Stimulated activated CD4-positive, alpha-beta T cell treated with anti-CD3 and anti-CD28 coated beads, Interleukin-12 subunit alpha, Interleukin-12 subunit beta, amount 100 ng/mL, for 48 hours (primary cell): ENCODE data around the gene PFDN2.
A peak's percentile ranks its signal among the peaks of the same experiment; 100 is the strongest.
"Not testable (repeated sequence)": the region's sequence is repeated elsewhere in the genome, so short reads cannot be mapped to it uniquely, and the experiment has no call there.

Source experiments
- DNase-seq, 3 donors: peaks; one replicate each; pipeline ENCODE4 v3.0.0-alpha.2; 2020; ENCODE audit warnings: low read depth in 2 of 3, low spot score in 1 of 3

PFDN2 gene

GRCh38 chr1:161139766-161140165 is 21.9 kb upstream of the PFDN2 start:
- DNase-seq, result no peak

- DNase-seq, result no peak
Measured at GRCh38 chr1:161138431-161138830, 20.6 kb upstream of the PFDN2 start.

GRCh38 chr1:161137881-161138280 is 20.0 kb upstream of the PFDN2 start:
- no peak for DNase-seq

GRCh38 chr1:161133220-161133740 is 15.4 kb upstream of the PFDN2 start:
- DNase-seq, result no peak

GRCh38 chr1:161132410-161133219 is 14.8 kb upstream of the PFDN2 start, which contains the start of gene DEDD:
DEDD (minus strand) TSS chr1:161132667; CDS start chr1:161124462, 8,205 bp downstream.
- DNase-seq, result peak; percentile 80 to 89 (median 82)

- no peak for DNase-seq
Measured at GRCh38 chr1:161131523-161132409, 13.9 kb upstream of the PFDN2 start.

GRCh38 chr1:161130266-161130665 is 12.4 kb upstream of the PFDN2 start:
- DNase-seq, result no peak

- DNase-seq, result no peak
Measured at GRCh38 chr1:161128591-161129420, 11.0 kb upstream of the PFDN2 start.

GRCh38 chr1:161127649-161128048 is 9.8 kb upstream of the PFDN2 start:
- no peak for DNase-seq

- DNase-seq, result no peak
Measured at GRCh38 chr1:161122967-161123366, 5.1 kb upstream of the PFDN2 start.

- no peak for DNase-seq
Measured at GRCh38 chr1:161121834-161122233, 4.0 kb upstream of the PFDN2 start.

GRCh38 chr1:161121042-161121650 is 3.3 kb upstream of the PFDN2 start:
- DNase-seq, result no peak

- peak; percentile 56 to 70 (median 64) for DNase-seq
Measured at GRCh38 chr1:161119092-161119903, 1.5 kb upstream of the PFDN2 start.

GRCh38 chr1:161115961-161116360 is 1.9 kb downstream of the PFDN2 start:
- DNase-seq, result not testable (repeated sequence)

- DNase-seq, result peak in 1 of 3 donors; percentile 49
Measured at GRCh38 chr1:161115132-161115711, 2.6 kb downstream of the PFDN2 start.

- DNase-seq, result no peak
Measured at GRCh38 chr1:161114556-161114955, 3.3 kb downstream of the PFDN2 start.

- no peak for DNase-seq
Measured at GRCh38 chr1:161113915-161114314, 3.9 kb downstream of the PFDN2 start.

- DNase-seq, result no peak
Measured at GRCh38 chr1:161111527-161111926, 6.3 kb downstream of the PFDN2 start.

GRCh38 chr1:161111117-161111516 is 6.7 kb downstream of the PFDN2 start:
- DNase-seq, result no peak
